D341Med (cell line): Measurements from ENCODE around the gene PIGB.
"Not testable (repeated sequence)": the region's sequence is repeated elsewhere in the genome, so short reads cannot be mapped to it uniquely, and the experiment has no call there.

Experiments used
- DNase-seq: peaks from one replicate; pipeline ENCODE4 v3.0.0; 2012; ENCODE audit warnings: low spot score

PIGB gene

DNA sequence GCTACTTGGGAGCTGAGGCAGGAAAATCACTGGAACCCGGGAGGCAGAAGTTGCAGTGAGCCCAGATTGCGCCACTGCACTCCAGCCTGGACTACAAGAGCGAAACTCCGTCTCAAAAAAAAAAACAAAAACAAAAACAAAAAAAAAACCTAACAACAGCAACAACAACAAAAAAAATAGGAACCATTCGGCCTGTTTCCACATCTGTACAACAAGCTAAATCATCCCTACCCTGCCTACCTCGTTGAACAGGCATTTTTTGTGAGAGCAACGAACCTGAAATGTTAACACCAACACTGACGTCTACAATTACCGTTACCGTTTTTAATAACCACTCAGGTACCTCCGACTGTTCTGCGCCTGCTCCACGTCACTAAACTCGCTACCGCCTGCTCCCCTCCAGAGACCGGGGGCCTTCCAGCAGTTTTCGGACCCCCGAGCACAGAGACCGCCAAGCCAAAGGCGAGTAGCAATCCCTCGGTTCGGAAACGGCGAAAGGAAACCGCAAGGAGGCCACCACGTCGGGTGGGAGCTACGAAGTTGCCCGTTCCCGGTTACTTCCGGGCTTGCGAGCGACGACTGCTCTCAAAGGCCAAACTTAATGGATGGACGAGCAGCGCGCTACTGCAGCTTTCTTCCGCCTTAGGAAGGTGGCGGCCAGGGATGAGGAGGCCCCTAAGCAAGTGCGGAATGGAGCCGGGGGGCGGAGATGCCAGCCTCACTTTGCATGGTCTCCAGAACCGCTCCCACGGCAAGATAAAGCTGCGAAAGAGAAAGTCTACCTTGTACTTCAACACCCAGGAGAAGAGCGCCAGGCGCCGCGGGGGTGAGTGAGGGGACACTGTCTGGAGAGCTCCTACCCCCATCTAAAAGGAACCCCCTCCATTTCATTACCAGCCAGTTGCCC is at the start of gene PIGB, which contains the start of gene PIGBOS1:
PIGB (plus strand) TSS at position 635 of the 907 bp plus-strand sequence; CDS start at position 664, 29 bp downstream.
PIGBOS1 (minus strand) TSS at position 536 of the 907 bp plus-strand sequence. CDS start 1,331 bp downstream, outside the sequence.
- DNase-seq = peak; percentile 90

DNA sequence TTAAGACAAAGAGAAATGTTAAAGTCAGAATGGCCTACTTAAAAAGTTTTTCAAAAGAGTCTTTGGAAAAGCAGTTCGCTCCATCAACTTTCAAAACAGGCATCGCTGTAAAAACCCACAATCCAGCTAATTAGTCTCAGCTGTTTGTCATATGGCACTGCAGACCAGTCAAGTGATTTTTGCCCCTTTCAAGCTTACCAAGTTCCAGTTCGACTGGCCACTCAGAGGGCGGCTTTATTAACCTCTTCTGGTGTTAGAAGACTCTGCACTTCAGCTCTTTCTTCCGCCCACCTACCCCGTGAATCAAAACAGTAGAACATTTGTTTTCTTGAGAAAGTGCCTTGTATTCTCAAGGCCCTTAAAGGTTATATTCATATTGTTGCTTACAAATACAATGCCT is 48.7 kb upstream of the PIGB start:
- no peak for DNase-seq

DNA sequence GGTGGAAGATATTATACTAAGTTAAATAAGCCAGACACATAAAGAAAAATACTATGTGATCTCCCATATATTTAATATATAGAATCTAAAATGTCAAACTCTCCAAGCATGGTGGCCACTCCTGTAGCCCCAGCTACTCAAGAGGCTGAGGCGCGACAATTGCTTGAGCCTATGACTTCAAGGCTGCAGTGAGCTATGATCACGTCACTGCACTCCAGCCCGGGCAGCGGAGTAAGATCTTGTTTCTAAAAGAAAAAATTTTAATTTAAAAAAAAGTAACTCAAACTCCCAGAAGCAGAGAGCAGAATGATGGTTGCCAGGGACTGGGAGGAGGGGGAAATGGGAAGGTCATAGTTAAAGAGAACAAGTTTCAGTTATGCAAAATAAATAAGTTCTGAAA is 42.7 kb upstream of the PIGB start:
- DNase-seq = no peak

DNA sequence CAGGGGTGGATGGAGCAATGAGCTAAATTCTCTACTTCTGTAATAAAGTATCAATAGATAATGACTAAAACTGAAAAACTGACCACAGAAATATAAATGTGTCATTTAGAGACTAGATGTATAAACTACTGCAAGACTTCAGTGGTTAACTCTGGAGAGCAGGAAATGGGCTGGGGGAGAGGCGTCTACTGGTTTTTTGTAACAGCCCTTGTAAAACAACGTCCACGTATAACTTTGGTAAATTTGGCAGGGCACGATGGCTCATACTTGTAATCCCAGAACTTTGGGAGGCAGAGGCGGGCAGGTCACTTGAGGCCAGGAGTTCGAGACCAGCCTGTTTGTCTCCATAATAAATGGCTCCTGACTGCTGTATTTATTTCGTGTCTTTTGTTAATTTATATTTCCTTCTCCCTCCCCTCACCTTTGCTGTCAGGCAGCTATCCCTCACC is 41.9 kb upstream of the PIGB start:
- DNase-seq = no peak

DNA sequence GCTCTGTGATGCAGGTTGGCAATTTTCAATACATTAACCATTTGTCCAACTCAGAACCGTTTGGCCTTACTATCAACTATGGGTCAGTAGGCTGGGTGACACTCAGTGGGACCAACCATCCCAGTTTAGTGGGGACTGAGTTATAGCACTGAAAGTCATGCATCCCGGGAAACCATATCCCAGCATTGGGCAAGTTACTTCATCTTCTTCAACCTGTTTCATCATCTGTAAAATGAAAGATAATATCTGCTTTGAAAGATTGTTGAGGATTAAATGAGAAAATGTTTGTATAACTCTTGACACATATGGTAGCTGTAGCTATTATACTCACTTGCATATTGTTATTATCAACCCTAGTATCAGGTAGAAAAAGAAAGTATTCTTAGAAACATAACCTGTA is 41.3 kb upstream of the PIGB start:
- no peak for DNase-seq

DNA sequence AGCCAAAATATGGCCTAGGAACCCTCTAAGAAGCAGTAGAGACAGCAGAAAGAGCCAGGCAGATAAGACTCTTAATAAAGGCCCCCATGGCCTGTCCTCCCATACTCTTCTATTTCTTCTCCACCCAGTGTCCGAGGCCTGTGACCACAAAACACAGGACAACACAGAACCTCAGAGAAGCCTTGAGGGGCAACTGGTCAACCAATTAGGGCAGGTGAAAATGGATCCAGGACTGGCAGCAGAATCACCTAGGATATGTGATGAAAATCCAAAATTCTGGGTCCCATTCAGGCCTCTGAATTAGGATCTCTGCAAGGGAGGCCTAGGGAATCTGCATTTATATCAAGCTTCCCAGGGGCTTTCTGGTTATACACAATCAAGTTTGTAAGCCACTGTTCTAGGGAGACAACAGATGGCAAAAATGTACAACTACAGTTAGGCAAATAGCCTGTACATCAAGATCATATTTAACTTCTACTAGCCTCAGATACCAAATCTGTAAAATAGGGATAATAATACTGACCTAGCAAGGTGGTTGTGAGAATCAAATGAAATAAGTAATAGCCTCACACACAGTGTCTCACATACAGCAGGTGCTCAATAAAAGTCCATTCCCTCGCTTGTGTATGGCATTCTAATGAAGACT is 39.8 kb upstream of the PIGB start:
- DNase-seq = no peak

DNA sequence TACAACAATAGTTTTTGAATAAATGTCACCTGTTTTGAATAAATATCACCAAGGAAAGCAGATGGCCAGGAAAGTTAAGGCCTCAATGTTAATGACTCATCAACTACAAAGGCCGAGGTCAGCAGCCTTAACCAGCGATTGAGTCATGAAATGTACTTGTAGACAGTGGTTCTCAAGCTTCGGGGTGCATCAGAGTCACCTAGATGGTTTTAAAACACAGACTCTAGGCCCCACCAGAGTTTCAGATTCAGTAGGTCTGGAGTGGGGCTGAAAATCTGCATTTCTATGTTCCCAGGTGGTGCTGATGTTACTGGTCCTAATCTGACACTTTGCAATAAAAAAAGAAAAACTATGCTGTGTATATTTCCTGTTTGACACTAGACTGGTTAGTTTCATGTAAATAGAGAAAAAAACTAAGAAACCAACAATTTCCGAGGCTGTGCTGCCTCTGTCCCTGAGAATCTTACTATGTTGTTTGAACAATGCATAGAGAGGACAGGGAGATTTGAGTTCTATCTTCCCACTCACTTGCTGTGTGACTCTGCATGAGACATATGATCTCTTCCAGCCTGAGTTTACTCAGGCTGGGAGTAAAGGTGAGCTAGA is 39.2 kb upstream of the PIGB start:
- DNase-seq = no peak

DNA sequence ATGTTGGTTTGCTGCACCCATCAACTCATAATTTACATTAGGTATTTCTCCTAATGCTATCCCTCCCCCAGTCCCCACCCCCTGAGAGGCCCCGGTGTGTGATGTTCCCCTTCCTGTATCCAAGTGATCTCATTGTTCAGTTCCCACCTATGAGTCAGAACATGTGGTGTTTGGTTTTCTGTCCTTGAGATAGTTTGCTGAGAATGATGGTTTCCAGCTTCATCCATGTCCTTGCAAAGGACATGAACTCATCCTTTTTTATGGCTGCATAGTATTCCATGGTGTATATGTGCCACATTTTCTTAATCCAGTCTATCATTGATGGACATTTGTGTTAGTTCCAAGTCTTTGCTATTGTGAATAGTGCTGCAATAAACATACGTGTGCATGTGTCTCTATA is 38.4 kb upstream of the PIGB start:
- DNase-seq = not testable (repeated sequence)

DNA sequence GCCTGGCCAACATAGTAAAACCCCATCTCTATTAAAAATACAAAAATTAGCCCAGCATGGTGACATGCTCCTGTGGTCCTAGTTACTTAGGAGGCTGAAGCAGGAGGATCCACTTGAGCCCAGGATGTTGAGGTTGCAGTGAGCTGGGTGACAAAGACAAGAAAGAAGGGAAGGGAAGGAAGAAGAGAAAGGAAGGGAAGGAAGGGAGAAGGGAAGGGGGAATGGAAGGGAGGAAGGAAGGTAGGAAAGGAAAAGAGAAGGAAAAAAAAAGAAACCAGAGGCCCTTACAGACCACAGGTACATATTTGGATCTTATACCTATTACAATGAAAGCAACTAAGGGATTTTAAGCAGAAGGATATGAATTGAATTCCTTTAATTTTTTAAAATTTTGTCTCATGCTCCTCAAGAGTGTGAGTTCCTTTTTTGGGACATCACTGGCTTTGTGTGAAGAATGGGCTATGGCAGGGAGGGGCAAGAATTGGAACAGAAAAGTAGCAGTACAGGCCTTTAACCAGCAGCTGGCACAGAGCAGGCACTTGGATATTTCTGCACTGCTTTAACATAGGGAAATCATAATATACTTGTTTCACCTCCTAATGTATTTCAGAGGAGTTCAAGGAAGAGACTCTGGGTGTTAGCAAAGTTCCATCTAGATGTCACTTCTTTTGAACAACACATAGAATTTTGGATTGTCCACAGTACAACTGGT is 37.3 kb upstream of the PIGB start:
- DNase-seq = no peak

DNA sequence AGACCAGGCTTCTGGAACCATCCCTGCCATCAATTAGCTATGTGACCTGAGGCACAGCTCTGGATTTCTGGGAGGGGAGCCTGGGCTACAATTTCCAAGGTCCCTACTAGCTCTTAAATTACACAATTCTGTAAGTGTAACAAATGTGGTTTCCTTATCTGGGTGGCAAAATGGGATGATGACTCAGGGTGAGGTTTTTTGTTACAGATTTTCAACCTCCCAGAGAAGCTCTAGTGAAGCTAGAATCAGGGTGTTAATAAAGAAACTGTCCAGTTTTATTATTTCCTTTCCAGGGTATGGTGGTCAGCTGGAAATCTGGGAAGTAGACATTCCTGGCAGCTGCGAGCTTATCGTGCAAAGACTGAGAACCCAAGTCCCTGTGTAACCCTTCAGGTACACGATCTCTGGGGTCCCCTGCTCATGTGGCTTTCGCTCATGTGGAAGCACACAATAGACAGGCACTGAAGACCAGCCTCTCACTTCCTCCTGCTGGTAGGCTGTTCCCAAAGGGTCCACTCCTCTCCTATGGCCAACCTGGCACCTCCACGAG is 36.7 kb upstream of the PIGB start:
- DNase-seq = no peak

DNA sequence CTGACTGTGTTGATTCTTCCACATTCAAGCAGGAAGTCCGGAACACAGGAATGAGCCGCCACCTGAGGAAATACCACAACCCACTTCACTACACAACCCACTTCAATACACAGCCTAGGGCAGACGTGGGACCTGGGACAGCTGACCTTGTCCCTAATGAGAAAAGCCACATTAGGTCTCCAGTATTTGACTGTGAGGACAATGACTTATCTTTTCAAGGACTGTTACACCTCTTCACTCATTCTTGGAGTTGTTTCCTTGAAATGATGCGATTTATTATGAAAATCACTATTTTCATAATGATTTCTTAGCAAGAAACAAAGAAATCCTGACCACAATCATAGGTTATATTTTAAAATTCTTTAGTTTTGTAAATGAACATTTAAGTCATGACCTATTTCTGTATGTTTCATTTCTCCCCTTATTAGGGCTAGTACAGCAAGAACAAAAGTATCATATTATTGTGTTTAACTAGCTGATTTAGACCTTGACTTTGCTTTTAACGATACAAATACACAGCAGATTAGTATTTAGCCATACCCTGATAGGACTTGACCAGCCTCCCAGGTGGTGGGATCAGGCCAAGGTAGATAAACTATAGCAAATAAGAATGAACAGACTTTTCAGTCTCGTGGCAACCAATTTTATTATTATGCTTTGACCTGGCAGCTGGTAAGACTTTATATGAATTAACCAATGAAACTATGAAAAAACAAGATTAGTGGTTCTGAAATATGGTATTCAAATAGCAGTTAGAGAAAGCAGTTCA is 35.5 kb upstream of the PIGB start:
- no peak for DNase-seq

DNA sequence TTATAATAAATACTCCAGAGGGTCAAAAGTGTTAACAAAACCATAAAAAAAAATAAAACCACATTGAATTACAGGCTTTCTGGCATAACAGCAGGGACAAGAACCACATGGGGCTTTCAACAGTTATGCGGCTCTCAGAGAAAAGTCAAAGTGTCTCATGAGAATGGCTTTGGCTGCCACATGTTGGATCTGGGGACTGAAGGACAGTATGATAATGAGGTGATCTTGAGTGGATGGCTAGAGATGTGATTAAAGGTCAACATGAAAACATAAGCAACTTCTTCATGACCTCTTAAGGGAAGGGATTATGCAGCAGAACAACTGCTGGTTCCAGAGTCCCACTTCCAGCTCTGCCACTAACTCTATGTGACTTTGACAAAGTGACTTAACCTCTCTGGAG is 34.6 kb upstream of the PIGB start:
- DNase-seq = no peak

DNA sequence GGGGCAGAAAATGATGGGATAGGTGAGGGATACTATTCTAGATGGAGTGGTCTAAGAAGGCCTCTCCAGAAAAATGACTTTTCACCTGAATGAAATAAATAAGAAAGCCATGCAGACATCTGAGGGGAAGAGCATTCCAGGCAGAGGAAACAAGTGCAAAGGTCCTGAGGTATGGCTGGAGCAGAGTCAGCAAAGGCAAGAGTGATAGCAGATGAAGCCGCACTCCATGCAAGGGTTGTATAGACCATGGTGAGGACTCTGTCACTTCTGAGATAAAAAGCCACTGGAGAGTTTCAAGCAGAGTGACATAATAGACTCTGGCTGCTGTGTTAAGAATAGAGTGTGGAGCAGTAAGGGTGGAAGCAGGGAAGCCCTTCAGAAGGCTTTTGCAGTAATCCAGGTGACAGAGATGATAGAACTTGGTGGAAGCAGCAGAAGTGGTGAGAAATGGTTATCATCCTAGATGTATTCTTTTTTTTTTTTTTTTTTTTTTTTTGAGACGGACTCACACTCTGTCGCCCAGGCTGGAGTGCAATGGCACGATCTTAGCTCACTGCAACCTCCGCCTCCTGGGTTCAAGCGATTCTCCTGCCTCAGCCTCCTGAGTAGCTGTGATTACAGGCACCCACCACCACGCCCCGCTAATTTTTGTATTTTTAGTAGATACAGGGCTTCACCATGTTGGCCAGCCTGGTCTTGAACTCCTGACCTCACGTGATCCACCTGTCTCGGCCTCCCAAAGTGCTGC is 32.4 kb upstream of the PIGB start:
- not testable (repeated sequence) for DNase-seq

DNA sequence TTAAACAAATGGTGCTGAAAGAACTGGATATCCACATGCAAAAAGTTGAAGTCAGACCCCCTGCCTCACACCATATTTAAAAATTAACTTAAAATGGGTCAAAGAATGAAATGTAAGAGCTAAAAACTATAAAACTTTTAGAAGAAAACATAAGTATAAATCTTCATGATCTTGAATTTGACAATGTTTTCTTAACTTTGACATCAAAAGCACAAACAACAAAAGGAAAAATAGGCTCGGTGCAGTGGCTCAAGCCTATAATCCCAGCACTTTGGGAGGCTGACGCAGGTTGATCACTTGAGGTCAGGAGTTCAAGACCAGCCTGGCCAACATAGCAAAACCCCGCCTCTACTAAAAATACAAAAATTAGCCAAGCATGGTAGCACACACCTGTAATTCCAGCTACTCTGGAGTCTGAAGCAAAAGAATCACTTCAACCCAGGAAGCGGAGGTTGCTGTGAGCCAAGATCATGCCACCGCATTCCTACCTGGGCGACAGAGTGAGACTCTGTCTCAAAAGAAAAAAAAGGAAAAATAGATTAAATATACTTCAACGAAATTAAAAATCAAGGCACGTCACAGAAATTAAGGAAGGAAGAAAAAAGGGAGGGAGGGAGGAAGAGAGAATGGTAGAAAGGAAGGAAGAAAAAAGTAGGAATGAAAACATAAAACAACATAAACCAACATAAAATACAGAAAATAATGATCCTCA is 30.9 kb upstream of the PIGB start:
- DNase-seq = no peak

DNA sequence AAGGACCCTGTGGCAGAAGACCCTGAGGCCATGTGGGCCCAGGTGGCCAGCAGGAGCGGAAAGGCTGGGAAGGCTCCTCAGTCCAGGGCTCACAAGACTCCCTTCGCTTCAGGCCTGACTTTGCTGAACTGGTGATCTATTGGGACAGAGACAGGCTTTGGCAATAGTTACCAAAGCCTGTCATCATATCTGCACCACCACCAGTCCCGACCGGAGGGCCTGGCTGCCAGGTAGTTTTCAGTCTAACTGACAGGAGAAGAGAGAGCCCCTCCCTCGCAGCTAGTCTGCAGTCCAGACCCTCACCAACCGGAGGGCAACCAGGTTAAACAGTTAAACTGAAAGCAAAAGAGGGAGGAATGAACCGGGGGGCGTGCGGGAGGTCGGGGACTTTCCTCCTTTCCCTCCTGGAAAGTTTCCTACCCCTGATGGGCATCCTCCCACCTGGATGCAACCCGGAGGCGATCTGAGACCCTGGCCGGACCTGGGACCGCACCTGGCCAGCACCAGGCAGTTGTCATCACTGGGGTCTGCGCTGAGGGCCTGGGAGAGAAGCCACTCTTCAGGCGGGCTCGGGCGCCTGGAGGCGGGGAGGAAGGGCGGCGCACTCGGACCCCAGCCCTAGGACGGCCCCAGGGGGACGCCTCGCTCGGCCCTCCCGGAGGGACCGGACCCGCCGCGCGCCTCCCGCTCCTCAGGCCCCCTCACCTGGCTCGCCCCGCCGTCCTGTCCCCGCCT is 29.8 kb upstream of the PIGB start:
- peak; percentile 44 for DNase-seq

DNA sequence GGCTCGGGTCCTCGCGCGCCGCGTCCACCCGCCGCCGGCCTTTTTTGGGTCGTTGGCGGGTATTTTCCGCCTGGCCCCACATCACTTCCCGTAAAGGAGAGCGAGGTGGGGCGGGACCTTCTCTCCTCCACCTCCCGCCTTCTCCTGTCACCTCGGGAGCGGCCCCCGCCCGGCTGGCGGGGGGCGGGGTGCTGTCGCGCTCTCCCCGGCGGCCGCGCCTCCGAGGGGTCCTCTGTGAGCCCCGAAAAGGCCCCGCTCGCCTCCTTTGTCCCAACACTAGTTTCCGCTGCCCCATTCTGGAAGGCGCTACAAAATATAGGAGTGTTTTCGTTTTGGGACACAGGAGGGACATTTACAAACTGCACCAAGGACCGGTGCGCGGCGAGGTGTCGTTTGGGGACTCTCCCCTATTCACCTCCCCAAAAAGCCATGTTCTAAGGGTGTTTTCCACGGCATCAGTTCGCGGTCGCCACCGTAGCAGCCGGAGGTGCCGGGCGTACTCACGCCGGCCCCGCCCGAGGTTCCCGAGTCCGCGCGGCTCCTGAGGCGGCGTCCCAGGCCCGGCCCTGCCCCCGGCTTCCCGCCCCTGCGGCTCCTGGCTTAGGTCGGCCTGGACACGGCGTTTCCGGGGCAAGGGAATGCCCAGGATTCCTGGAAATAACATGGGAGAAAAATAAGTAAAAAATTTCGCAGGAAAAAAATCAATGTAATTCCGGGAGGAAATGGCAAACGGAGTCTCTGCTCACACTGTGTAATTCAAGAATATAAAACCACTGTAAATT is 29.1 kb upstream of the PIGB start, which contains the start of gene RAB27A:
RAB27A (minus strand) TSS at position 68 of the 782 bp plus-strand sequence. CDS start 54,879 bp downstream, outside the sequence.
- peak; percentile 80 for DNase-seq

DNA sequence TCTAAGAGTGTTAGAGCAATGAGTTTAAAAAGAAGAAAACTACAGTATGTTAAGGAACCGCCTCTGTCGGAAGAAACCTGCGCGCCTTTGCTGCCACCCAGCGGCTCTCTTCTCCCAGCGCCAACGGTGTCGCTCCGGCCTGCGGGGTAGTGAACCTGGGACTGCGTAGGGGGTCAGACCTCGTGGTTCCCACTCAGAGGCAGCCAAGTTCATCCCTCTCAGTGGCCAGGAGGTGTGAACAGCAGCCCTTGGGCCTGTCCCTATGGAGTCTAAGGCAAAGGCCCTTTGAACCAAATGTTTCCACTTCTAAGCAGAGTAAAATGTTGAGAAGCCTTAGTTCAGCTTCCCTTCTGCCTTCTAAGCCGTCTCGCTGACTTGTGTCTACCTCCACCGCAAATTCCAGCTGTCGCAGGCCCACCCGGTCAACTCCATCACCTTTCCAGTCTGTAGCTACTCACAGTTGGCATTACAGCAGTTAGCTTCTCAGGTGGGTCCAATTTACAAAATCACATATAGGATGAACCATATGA is 28.4 kb upstream of the PIGB start:
- peak; percentile 89 for DNase-seq

DNA sequence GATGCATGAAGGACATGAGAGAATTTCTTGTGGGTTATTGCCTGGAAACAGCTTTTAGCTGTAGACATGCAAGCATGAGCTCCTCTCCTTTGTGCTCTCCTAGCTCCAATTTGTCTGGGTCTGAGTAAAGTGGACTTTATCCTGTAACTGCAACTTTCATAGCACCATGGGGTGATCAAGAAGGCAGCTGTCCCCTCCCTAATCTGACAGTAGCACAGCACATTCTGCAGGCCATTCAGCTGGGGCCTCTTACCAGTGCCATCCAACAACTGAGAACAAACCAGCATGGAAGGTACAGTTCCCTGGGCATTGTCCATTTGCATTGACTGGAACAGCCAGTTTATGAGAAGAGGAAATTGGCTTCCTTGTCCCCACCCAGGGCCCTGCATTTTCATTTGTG is 21.7 kb upstream of the PIGB start:
- no peak for DNase-seq
